ENCODE measurements around the gene IRX5. TPM values are rescaled to one million over a fixed set of nuclear protein-coding genes. Genes with fewer than 3 reads are reported as not detected.

IRX5 gene
- total RNA-seq (2014; rRNA removed; shearing (Covaris generic)), result 1.6 and 3.1 TPM in 2 replicates
- 3.5 and 5.7 TPM in 2 replicates for polyA plus RNA-seq (2015; cell fraction: cytosol; rRNA removed)
- 4.5 and 7.0 TPM in 2 replicates for polyA plus RNA-seq (2015; cell fraction: nucleus; rRNA removed)

DNA sequence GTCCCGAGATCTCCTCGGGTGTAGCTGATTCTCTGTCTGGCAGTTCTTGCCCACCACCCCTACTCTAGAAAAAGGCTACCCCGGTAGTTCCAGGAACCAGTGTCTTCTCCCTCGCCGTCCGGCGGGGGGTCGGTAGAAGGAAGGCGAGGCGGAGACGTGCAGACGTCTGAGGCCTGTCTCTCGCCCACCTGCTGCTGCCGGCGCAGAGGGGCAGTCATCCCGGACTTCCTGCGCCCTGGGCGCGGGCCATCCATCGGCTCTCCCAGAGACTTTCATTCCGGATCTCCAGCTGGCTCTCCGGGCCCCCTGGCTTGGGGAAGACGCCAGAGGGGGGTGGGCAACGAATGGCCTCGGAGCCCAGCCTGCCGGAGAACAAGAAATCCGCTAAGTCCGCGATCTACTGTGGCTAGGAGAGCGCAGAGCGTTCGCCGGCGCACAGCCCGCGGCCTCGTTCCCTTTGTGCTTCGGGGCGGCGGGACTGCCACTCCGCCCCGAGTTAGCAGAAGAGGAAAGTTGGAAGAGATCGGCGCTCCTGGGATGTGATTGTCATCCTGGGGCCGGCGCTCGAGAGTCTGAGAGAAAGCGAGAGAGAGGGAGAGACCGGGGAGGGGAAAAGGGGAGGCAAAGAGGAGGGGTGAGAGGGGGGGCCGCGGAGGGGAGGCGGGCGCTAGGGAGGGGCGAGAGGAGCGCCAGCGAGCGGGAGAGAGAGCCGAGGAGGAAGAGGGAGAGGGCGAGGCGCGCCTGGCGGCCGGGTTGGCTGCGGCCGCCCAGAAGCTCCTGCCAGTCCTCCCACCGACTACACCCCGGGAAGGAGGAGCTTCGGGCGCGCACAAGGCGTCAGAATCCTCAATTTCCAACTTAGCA is at the start of gene IRX5:
IRX5 (plus strand) TSS at position 861 of the 864 bp plus-strand sequence. CDS start 334 bp downstream, outside the sequence.
- in situ Hi-C loops (cut with HindIII; ENCODE audit: low pct_unique_long_range_greater_than_20kb, low sequenced_read_pairs), result no loop called here
- peak; percentile 93 for DNase-seq (ENCODE audit: low read depth, low spot score)

DNA sequence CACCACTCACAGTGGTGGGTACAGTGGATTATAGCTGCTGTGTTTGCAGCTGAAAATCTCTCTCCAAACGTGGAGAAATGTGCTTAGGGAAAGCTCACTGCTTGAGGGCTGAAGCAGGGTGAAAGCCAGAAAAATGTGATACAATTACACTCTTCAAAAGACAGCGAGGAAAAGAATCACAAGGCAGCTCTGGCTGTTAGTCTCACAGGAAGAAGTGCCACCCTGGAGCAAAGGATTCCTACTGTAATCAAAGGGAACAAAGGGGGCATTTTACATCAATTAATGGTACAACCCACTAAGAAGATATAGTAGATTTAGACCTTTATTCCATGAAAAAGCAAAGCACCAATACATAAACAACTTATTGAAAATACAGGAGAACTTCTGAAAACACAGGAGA is 48.1 kb upstream of the IRX5 start:
- in situ Hi-C loops (cut with HindIII; ENCODE audit: low pct_unique_long_range_greater_than_20kb, low sequenced_read_pairs), result no loop called here
- DNase-seq (ENCODE audit: low read depth, low spot score), result peak; percentile 84

- DNase-seq (ENCODE audit: low read depth, low spot score), result no peak
- in situ Hi-C loops (cut with HindIII; ENCODE audit: low pct_unique_long_range_greater_than_20kb, low sequenced_read_pairs), result no loop called here
These were observed 47.3 kb upstream of the IRX5 start for GRCh38 chr16:54883358-54883757.

- in situ Hi-C loops (cut with HindIII; ENCODE audit: low pct_unique_long_range_greater_than_20kb, low sequenced_read_pairs), result no loop called here
- DNase-seq (ENCODE audit: low read depth, low spot score), result no peak
These were observed 44.6 kb upstream of the IRX5 start for GRCh38 chr16:54886078-54886477.

DNA sequence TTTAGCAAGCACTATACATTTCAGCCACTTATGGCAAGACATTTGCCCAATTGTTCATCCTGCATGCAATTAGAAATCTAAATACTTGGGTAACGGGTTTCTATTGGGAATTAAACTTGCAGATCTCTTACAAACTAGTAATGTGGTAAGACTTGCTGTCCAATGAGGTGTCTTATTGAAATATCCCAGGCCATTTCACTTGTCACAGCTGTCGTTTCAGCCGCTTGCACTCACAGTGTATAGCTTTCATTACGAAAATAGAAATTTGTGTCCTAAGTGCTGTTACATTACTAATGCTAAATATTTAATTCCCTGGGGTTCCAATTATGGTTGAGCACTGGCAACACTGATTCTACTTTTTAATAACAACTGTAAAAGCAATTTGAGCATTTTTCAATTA is 40.3 kb upstream of the IRX5 start:
- in situ Hi-C loops (cut with HindIII; ENCODE audit: low pct_unique_long_range_greater_than_20kb, low sequenced_read_pairs), result no loop called here

DNA sequence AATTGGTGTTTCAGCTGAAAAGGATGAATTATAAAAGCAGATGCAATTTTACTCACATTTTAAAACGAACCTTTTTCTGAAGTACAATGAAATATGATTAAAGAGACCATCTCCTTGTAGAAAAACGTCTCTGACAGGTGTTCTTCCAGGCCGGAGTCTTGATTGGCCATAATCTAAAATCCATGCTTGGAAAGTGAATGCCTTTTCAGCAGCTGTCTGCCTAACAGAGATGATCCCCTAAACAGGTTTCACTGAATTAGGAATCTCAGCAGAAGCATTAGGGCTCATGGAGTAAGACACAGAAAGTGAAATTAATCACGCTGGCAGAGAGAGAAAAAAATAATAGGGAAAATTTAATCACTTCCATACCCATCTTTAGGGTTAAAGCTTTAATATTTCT is 39.3 kb upstream of the IRX5 start:
- DNase-seq (ENCODE audit: low read depth, low spot score), result no peak
- in situ Hi-C loops (cut with HindIII; ENCODE audit: low pct_unique_long_range_greater_than_20kb, low sequenced_read_pairs), result no loop called here

More for the DNA sequence above, 40.3 kb upstream of the IRX5 start:
- no peak for DNase-seq (ENCODE audit: low read depth, low spot score)

DNA sequence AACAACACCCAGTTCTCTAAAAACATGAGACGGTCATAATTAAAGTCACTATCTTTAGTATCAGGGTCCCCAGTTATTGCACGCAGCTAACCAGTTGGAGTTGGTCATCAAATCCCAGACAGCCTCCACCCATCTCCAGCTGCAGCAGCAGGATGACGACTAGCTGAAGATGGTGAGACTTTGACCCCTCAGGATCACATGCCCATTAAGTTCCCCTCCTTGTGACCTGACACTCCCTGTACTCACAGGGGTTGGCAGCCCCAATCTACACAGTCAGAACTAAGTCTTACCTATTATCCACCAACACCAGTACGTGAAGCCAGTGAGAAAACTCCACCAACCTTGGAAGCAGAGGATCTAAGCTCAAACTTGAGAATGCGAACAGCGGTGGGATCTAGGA is 37.7 kb upstream of the IRX5 start:
- in situ Hi-C loops (cut with HindIII; ENCODE audit: low pct_unique_long_range_greater_than_20kb, low sequenced_read_pairs), result no loop called here

GRCh38 chr16:54897930-54898329 is 32.7 kb upstream of the IRX5 start:
- no peak for DNase-seq (ENCODE audit: low read depth, low spot score)
- in situ Hi-C loops (cut with HindIII; ENCODE audit: low pct_unique_long_range_greater_than_20kb, low sequenced_read_pairs), result no loop called here

More for the DNA sequence above, 37.7 kb upstream of the IRX5 start:
- DNase-seq (ENCODE audit: low read depth, low spot score), result no peak

DNA sequence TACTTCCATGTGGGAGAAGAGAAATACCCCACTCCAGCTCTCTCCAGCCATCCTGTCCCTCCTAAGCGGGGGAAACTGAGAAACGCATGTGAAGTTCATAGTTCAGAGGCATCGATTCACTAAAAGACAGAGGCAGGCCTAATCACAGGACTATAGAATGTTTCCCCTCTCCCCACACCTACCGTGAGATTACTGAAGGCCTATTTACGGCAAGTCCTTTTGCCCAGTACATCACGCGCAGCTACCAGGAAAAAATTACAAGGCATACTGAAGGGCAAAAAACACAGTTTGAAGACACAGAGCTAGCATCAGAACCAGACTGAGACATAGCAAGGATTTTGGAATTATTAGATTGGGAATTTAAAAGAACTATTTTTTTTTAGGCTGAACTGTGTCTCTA is 29.1 kb upstream of the IRX5 start:
- in situ Hi-C loops (cut with HindIII; ENCODE audit: low pct_unique_long_range_greater_than_20kb, low sequenced_read_pairs), result no loop called here
- no peak for DNase-seq (ENCODE audit: low read depth, low spot score)

DNA sequence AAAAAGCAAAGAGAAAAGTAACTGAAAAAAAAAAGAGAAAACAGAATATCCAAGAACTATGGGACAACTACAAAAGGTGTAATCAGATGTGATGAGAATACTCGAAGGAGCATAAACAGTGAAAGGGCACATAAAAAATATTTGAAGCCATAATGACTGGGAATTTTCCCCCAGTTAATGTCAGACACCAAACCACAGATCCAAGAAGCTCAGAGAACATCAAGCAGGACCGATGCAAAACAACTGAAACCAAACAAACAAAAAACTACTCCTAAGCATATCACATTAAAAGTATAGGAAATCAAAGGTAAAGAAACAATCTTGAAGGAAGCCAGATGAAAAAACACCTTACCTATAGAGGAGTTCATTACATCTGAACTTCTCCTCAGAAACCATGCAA is 27.6 kb upstream of the IRX5 start:
- no peak for DNase-seq (ENCODE audit: low read depth, low spot score)
- in situ Hi-C loops (cut with HindIII; ENCODE audit: low pct_unique_long_range_greater_than_20kb, low sequenced_read_pairs), result no loop called here

DNA sequence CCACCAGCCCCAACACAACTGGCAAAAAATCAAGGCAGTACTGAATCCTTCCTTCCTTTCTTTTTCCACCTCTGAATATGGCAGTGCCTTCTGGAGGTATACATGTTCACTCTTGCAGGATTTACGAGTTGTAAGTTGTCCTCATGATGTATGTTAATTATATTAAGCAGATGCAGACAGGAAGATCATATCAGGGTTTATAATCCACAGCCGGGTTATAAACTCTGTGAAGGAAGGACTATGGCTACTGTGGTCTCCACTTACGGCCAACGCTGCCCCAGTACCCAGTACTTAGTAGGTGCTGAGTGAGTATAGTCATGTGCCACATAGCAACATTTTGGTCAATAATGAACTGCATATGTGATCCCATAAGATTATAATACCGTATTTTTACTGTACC is 19.6 kb upstream of the IRX5 start:
- DNase-seq (ENCODE audit: low read depth, low spot score), result no peak
- in situ Hi-C loops (cut with HindIII; ENCODE audit: low pct_unique_long_range_greater_than_20kb, low sequenced_read_pairs), result no loop called here

DNA sequence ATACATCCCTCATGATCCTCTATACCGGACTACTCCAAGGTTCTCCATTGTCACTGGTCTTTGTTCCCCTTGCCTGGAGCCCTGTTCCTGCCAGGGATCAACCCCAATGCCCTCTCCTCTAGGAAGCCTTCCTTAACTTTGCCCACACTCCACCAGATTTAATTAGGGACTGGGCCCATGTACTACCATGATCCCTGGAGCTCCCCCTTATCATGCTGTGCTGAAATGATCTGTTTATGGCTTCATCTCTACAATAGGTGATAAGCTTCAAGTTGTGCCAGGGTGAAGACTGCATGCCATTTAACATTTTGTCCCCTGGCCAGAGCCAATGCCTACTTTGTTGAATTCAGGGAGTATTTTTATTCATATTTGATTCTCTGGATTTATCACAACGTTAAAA is 17.9 kb upstream of the IRX5 start:
- no peak for DNase-seq (ENCODE audit: low read depth, low spot score)
- in situ Hi-C loops (cut with HindIII; ENCODE audit: low pct_unique_long_range_greater_than_20kb, low sequenced_read_pairs), result no loop called here

DNA sequence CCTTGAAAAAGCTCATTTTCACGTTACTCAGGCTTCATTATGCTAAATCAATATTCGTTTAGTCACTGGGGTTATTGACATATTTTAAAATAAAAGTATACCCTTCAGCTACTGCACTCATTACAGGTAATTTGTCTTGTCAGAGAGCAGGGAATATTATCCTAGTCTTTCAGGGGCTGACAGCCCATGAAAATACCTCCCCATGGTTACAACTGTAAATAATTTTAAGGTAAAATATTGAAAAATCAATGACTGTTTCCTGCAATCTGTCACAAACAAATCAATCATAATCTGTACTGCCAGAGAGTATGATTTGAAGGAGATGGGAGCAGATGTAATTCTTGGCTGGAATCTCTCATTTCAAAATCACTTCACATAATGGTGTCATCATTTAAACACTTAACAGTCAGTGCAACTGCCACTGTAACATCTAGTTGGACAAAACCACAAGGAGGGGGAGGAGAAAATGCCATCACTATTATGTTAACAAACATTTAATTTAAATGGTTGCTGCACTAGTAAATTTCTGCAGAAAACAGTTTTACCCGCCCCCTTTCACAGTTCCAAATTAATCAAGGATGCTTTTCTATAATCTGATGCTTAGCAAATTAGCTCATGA is 9.3 kb upstream of the IRX5 start:
- no peak for DNase-seq (ENCODE audit: low read depth, low spot score)
- in situ Hi-C loops (cut with HindIII; ENCODE audit: low pct_unique_long_range_greater_than_20kb, low sequenced_read_pairs), result no loop called here

DNA sequence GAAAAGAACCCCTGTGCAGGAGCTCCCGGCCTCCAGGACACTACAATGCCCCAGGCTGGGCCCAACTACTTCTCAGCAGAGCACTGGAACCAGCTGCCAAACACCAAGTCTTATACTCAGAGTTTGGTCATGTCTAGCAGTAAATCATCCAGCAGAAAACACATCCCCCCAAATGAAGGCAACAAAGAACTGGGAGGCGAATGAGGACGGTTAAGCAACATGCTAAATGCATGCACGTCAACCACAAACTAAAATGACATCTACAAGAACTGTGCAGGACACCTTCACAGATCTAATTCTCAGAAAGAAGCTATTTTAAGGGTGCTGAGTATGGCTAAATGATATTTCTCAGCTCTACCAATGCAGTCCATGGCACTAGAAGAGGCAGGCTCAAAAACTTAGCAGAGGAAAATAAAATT is 7.6 kb upstream of the IRX5 start:
- in situ Hi-C loops (cut with HindIII; ENCODE audit: low pct_unique_long_range_greater_than_20kb, low sequenced_read_pairs), result no loop called here
- peak; percentile 2 for DNase-seq (ENCODE audit: low read depth, low spot score)

DNA sequence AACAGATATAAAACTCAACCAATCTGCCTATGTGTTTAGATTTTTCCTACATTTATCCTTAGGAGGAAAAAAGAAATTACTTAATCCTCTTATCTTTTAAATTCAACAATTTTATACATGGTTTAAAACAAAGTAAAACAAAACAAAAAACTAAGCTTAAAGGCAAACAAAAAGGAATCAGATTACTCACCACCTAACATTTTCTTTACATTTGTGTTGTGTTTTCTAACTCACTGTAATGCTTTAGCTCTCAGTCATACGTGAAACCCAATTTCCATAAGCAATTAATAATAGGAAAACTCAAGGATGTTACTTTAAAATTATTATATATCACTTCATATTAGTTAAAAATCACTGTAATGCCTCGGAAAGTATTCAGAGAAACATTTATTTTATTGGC is 6.7 kb upstream of the IRX5 start:
- DNase-seq (ENCODE audit: low read depth, low spot score), result no peak
- in situ Hi-C loops (cut with HindIII; ENCODE audit: low pct_unique_long_range_greater_than_20kb, low sequenced_read_pairs), result no loop called here

GRCh38 chr16:54926166-54926838 is 4.4 kb upstream of the IRX5 start:
- no peak for DNase-seq (ENCODE audit: low read depth, low spot score)
- in situ Hi-C loops (cut with HindIII; ENCODE audit: low pct_unique_long_range_greater_than_20kb, low sequenced_read_pairs), result no loop called here

DNA sequence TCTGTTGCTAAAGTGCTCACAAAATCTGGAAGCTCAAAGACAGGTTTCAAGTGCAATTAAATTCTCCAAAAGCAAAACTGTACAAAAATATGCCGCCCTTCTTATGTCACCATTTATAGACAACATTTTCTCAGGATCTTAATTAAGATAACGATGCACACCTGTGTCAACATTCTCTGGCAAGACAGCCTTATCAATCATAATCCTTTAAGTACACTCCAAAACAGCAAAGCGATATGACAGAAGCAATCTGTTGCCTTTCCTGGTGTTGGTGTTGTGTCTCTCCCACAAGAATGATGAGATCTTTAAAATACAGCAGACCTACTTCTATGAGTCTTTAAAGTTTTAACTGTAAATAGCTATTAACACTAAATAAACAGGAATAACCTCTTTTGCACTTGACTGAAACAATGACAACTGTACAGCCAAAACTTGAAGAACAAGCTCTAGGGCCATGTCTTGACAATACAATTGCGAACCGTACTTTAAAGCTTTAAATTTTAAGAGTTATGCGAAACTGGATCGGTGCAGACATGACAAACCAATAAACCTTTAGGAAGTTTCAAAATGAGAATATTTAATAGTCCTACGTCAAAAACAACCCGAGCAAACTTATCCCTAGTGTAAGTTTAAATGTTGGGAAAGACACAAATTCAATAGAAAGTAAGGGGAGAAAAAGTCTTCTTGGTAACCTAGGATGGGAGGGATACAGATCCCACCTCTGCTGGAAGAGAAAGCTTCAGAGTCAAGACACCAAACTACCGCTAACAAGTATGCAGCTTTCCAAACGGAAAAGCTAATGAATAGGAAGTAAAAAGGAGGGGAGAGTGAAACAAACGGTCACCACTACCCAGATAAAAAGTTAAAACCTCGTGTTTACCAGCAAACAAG is 3.3 kb upstream of the IRX5 start:
- DNase-seq (ENCODE audit: low read depth, low spot score), result no peak
- in situ Hi-C loops (cut with HindIII; ENCODE audit: low pct_unique_long_range_greater_than_20kb, low sequenced_read_pairs), result no loop called here

DNA sequence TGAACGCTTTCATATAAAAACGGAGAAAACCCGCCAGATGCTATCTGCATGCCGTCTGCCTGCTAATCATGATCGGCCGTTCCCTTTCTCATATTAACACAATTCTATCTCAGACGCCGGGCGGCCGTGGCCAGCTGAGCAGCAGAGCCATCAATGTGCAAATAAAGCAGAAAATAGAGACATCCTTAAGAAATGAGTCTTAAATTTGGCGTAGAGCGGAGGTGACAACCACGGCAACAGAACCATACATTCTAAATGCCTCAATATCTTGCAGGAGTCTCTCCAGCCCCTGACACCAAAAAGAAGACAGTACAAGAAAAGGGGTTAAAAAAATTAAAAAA is 2.7 kb upstream of the IRX5 start:
- peak; percentile 47 for DNase-seq (ENCODE audit: low read depth, low spot score)
- in situ Hi-C loops (cut with HindIII; ENCODE audit: low pct_unique_long_range_greater_than_20kb, low sequenced_read_pairs), result no loop called here

Measured in SK-MEL-5 (cell line).